Embryonic facial prominence (tissue), 1 donor: ENCODE data around the gene THAP3.

ENCODE experiments used
- DNase-seq: peaks from one replicate; pipeline ENCODE4 v3.0.0-alpha.2; 2016; ENCODE audit errors: extremely low spot score

THAP3 gene

DNA sequence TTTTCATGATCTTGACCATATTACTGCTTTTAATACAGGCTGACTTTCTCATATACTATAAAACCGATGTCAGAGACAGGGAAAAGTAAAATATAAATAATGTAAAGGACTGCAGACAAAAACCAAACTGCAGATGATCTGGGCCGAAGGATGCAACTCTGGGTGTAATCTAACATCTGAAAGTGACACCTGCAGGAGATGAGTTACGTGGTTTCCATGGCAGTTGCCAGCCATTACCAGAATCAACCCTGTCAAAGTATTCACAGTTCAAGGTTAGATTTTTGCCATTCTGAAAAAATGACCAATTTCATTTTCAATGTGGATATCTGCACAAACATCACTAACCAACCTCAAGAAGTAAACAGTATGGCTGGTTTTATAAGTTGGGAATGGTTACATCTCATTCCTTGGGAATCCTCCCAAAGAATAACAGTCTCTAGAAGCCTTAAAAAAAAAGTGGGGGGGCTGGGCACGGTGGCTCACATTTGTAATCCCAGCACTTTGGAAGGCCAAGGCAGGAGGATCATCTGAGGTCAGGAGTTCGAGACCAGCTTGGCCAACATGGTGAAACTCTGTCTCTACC is 49.2 kb downstream of the THAP3 start:
- no peak for DNase-seq

DNA sequence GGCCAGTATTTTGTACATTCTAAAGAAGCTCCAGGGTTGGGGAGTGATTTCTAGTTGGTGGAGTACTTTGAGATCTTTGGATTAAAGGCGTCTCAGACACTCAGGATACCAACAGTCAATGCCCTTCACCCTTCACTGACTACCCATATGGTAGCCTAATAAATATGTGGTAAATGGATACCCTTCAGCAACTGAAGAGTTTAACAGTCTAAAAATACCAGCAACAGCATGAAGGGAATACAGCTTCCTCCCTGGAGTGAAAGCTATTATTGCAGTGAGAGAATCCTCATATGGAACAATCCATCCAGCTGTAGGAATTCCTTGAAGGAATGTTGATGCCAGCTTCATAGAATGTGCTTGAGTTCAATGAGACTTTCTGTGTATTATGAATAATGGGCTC is 50.1 kb downstream of the THAP3 start:
- DNase-seq, result no peak

DNA sequence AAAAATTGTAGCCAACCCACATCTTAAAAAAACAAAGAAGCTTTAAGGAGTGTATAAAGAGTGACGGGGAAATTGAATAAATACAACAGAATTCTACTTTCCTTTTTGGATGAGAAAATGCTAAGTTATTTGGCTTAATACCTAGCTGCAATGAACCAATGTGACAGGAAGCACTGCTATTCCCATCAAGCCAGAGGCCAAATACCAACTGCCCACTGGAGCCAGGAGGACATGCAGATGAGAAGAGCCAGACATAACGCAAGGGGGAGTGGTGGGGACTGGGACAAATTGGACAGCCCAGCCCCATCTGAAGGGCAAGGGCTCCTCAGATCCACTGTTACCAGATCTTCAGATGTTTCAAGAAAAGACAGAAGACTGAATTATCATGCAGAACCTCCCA is 51.3 kb downstream of the THAP3 start:
- no peak for DNase-seq
